MCF 10A (cell line): ENCODE measurements around the gene AK9. TPM values are rescaled to one million over a fixed set of nuclear protein-coding genes. Genes with fewer than 3 reads are reported as not detected.

ENCODE experiments used
- BruUV-seq: library from RNA; stranded (reverse); fragments of 400-500 nt; replicated peaks from 2 replicates; lab custom pipeline; 2021; lab: Mats Ljungman, UMichigan
- CTCF ChIA-PET: fragments of 300-600 bp; sonication (Branson Sonifier 250); formaldehyde crosslinking; extraction: SDS; loops from one replicate; lab custom pipeline; 2021; ENCODE audit warnings: antibody characterized with exemption, inconsistent platforms; lab: Yijun Ruan, JAX
- POLR2A ChIA-PET: fragments of 300-600, 350-650 bp; sonication (Branson Sonifier 250); formaldehyde crosslinking; extraction: SDS; loops from one replicate; lab custom pipeline; 2020; ENCODE audit warnings: antibody characterized with exemption, inconsistent platforms; lab: Yijun Ruan, JAX
- DNase-seq: peaks from one replicate; pipeline ENCODE4 v3.0.0-alpha.2; 2018; ENCODE audit not compliant: unreplicated experiment
- H3K27ac Mint-ChIP-seq: one replicate; pipeline ENCODE4 v1.8.0; 2022; ENCODE audit warnings: mild to moderate bottlenecking, low read depth, mixed read lengths; ENCODE audit not compliant: unreplicated experiment
- H3K27me3 Mint-ChIP-seq: one replicate; pipeline ENCODE4 v1.8.0; 2022; ENCODE audit warnings: mixed read lengths; ENCODE audit not compliant: insufficient read depth, unreplicated experiment
- H3K36me3 Mint-ChIP-seq: one replicate; pipeline ENCODE4 v1.8.0; 2022; ENCODE audit warnings: mild to moderate bottlenecking, moderate library complexity, mixed read lengths; ENCODE audit not compliant: insufficient read depth, unreplicated experiment
- H3K4me1 Mint-ChIP-seq: one replicate; pipeline ENCODE4 v1.8.0; 2022; ENCODE audit warnings: mixed read lengths; ENCODE audit not compliant: insufficient read depth, unreplicated experiment
- H3K4me3 Mint-ChIP-seq: one replicate; pipeline ENCODE4 v1.8.0; 2022; ENCODE audit warnings: mild to moderate bottlenecking, moderate library complexity, mixed read lengths; ENCODE audit not compliant: unreplicated experiment
- H3K9me3 Mint-ChIP-seq: one replicate; pipeline ENCODE4 v1.8.0; 2022; ENCODE audit warnings: mixed read lengths; ENCODE audit not compliant: unreplicated experiment
- CTCF ChIP-seq: fragments of 200-600 bp; IDR thresholded peaks from one replicate; pipeline ENCODE4 v1.8.0; 2022; ENCODE audit warnings: antibody characterized with exemption, mild to moderate bottlenecking; ENCODE audit not compliant: unreplicated experiment
- intact Hi-C: fragments of 100-400 bp; cut with micrococcal nuclease; formaldehyde crosslinking; loops from 2 replicates; pipeline ENCODE4 v1.14.1; 2022
- total RNA-seq: library from RNA; stranded (reverse); gene quantifications from 2 replicates; pipeline ENCODE4 v1.2.3, GENCODE V29; 2022

The AK9 gene
- total RNA-seq, 1 experiment from 2014 or later, result 4.7 TPM

GRCh38 chr6:109722564-109723254, 31.7 kb upstream of the AK9 start:
- POLR2A ChIA-PET, result no interaction called here
- BruUV-seq, result no TSS peak
- no peaks in the 10 kb centered on the region for H3K27me3 Mint-ChIP-seq
- H3K9me3 Mint-ChIP-seq, result no peaks in the 10 kb centered on the region
- H3K4me1 Mint-ChIP-seq, result no peaks in the 10 kb centered on the region
- no peak for DNase-seq
- H3K4me3 Mint-ChIP-seq, result no peak overlapping the region
- CTCF ChIA-PET, result interaction anchor here (0.5 to 1.8 kb wide), 6 partner anchors 31 to 714 kb away, joined by 3 to 13 read pairs (median 3); partner anchors contain the start of genes AK9 and FIG4
- no peaks in the 10 kb centered on the region for H3K36me3 Mint-ChIP-seq
- no peak overlapping the region for H3K27ac Mint-ChIP-seq
- TF ChIP-seq CTCF, result no peak
- intact Hi-C loops, result no loop called here

- BruUV-seq, result no TSS peak
- no peaks in the 10 kb centered on the region for H3K4me1 Mint-ChIP-seq
- H3K36me3 Mint-ChIP-seq, result no peaks in the 10 kb centered on the region
- no peaks in the 10 kb centered on the region for H3K27me3 Mint-ChIP-seq
- DNase-seq, result no peak
- intact Hi-C loops, result no loop called here
- no peak overlapping the region for H3K27ac Mint-ChIP-seq
- ChIA-PET POLR2A (no interaction called here), CTCF (interaction anchor here (0.6 to 1.8 kb wide), 4 partner anchors 31 to 318 kb away, joined by 3 to 13 read pairs (median 3); partner anchors contain the start of genes AK9 and FIG4)
- no peaks in the 10 kb centered on the region for H3K9me3 Mint-ChIP-seq
- TF ChIP-seq CTCF, result no peak
- no peak overlapping the region for H3K4me3 Mint-ChIP-seq
Measured at GRCh38 chr6:109722011-109722410, 31.0 kb upstream of the AK9 start.

- CTCF ChIA-PET, result interaction anchor here (0.6 to 1.9 kb wide), 5 partner anchors 16 to 333 kb away, joined by 3 to 14 read pairs (median 4); no protein-coding TSS in a partner anchor
- no TSS peak for BruUV-seq
- no peak for TF ChIP-seq CTCF
- H3K9me3 Mint-ChIP-seq, result no peaks in the 10 kb centered on the region
- no peaks in the 10 kb centered on the region for H3K36me3 Mint-ChIP-seq
- POLR2A ChIA-PET, result no interaction called here
- no peaks in the 10 kb centered on the region for H3K4me1 Mint-ChIP-seq
- H3K27me3 Mint-ChIP-seq, result no peaks in the 10 kb centered on the region
- no peak overlapping the region for H3K27ac Mint-ChIP-seq
- intact Hi-C loops, result no loop called here
- no peak for DNase-seq
- H3K4me3 Mint-ChIP-seq, result no peak overlapping the region
Measured at GRCh38 chr6:109720311-109720710, 29.3 kb upstream of the AK9 start.

GRCh38 chr6:109718991-109719390, 28.0 kb upstream of the AK9 start:
- no peak overlapping the region for H3K4me3 Mint-ChIP-seq
- no peaks in the 10 kb centered on the region for H3K27me3 Mint-ChIP-seq
- no peaks in the 10 kb centered on the region for H3K9me3 Mint-ChIP-seq
- no peaks in the 10 kb centered on the region for H3K36me3 Mint-ChIP-seq
- TF ChIP-seq CTCF, result no peak
- H3K27ac Mint-ChIP-seq, result no peak overlapping the region
- ChIA-PET CTCF (interaction anchor here (0.6 to 1.9 kb wide), 4 partner anchors 14 to 321 kb away, joined by 3 to 14 read pairs (median 4); no protein-coding TSS in a partner anchor), POLR2A (interaction anchor here (1.1 kb wide), 1 partner anchor 73 kb away, joined by 4 read pairs; no protein-coding TSS in a partner anchor)
- peaks cover 3% of the 10 kb centered on the region for H3K4me1 Mint-ChIP-seq
- DNase-seq, result peak; percentile 38
- BruUV-seq, result no TSS peak
- intact Hi-C loops, result no loop called here
